ENCODE data around the gene LPGAT1.

LPGAT1 gene

DNA sequence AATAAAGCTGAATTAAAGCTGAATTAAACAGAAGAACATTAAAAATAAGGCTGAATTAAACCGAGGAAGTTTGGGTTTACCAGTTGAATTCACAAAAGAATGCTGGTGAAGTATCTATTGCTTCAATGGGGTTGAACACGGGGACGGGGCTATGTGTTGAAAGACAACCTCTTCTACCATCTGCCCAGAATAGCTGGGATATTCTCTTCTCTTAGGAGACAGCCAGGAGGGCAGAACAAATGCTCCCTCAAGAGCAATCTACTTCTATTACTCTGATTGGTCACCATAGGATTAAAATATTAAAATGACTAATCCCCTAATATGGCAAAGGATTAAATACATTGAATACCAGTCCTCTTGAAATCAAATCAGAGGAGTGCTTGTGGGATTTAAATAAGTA is 68.4 kb downstream of the LPGAT1 start:
- DNase-seq (ENCODE audit: low read depth in 2 of 2) = no peak

DNA sequence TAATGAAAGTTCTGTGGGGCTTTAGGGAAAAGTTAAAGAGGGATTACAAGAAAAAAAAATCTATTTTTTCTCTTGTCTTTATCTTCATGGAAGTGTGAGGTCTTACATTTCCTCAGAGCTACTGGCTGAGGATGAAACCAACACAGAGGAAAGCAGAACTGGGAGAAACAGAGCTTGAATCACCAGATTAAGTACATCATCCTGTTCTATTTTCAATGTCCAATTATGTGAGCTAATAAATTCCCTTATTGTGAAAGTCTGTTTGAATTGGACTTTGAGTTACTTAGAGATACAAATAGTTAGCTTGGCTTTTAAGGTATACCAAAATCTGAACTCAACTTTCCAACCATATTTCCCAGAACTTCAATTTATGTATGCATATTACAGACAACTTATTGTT is 69.2 kb downstream of the LPGAT1 start:
- no peak for DNase-seq (ENCODE audit: low read depth in 2 of 2)

DNA sequence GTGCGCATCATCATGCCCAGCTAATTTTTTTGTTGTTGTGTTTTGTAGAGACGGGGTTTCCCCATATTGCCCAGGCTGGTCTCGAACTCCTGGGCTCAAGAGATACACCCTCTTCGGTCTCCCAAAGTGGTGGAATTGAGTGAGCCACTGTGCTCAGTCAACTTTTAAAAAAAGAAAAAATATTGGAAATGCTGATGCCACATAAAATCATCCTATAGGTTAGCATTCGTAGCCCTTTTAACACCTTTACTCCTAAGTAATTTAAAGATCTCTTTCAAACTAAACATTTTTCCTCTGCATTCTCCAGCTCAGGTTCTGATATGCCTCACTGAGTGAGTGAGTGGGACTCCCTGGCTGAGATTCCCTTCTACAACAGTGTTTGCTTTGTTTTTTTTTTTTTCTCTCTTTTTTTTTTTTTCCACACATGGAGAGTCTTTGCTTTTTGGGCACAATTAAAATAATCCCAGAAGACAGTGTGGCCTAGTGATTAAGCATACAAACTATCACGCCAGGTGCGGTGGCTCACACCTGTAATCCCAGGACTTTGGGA is 74.0 kb downstream of the LPGAT1 start:
- DNase-seq (ENCODE audit: low read depth in 2 of 2) = no peak

DNA sequence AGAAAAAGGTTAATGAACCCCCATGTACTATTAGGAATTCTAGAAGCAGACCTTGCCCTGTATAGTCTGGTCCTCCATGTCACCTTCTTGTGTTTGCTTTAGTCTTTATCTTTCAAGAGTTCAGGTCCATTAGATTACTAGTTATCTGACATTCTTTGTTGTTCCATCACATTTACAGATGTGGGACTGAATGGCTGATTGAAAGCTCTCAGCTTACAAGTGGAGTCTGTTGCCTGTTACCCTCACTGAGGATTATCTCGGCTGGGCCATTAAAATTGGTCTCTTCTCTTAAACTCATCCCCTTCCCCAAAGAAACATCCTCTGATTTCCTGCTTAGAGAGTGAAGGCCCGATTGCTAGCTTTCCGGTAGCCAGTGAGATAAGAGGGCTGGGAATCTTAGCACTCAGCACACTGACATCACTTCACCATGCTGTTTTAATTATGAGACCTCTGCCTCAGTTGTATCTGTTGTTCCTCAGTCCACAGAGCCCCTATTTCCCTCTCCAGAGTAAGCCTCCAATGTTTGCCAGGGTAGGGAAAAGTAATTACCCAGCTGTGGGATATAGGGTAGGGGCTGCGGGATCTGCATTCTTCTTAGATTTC is 76.8 kb downstream of the LPGAT1 start:
- no peak for DNase-seq (ENCODE audit: low read depth in 2 of 2)

DNA sequence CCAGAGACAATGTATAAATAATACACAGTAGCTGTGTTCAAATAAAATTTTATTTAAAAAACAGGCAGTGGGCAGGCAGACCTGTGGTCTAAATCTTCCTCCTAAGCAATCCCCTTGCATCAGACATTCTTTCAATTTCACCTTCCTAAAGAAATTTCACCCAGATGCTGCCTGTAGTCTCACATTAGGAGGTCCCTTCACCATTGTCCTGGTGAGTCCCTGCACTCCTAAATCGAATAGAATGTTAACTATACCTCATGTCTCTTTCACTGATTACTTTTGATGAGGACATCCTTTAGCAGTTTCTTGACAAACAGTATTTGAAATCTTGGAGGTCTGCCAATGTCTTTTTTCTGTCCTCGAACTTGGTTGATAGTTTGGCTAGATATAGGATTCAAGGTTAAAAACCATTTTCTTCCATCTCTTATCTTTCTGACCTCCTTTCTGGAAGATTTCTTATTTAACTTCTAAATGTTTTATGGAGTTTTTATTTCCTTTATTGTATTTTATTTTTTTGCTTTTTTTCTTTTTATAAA is 77.5 kb downstream of the LPGAT1 start:
- no peak for DNase-seq (ENCODE audit: low read depth in 2 of 2)

DNA sequence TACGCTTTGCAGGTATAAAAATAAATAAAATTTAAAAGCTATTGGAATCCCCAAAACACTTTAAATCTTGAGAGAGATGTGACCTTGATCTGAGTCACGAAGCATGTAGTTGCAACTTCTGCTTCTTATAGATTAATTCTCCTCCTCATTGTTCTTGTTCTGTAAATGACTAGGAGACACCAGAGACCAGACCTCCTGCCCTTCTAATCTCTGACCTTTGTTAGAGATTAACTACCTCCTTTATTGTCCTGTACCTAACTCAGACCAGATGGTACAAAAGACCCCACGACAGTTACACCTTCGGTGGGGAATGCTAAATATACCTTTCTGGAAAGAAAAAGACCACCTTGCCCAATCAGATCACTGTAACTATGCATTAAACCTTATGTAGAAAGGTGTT is 78.2 kb downstream of the LPGAT1 start:
- no peak for DNase-seq (ENCODE audit: low read depth in 2 of 2)

DNA sequence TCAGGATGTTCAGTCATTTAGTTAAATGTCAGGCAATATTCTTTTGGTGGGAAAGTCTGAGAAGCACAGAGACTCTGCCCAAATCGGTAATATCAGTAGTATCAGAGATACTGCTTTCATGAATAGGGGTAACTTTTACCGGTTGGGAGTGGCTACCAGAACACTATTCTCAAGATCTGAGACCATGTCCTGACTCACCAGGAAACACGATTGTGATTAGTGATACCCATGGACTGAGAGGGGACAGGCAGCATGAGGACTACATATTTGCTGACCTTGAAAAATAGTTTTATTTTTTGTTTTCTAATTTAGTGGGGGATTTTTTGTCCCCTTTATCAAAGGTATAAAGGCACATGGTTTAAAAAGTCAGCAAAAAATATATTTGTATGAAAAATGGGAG is 79.1 kb downstream of the LPGAT1 start:
- no peak for DNase-seq (ENCODE audit: low read depth in 2 of 2)

DNA sequence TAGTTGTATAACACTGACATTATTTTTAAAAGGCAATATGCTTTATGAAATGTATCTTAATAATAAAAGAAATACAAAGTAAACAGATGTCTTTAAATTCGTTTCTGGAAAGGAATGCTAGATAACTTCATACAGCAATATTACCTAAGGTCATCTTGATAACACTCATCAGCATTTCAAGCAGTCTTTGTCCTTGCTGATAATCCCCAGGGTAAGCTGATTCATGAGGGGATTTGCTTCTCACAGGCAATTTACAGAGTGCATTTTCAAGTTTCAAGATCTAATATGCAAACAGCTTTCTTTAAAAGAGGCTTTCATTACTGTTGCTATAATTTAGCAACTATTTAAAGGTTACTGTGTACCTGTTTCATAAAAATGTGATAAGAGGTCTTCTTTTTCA is 80.0 kb downstream of the LPGAT1 start:
- no peak for DNase-seq (ENCODE audit: low read depth in 2 of 2)

DNA sequence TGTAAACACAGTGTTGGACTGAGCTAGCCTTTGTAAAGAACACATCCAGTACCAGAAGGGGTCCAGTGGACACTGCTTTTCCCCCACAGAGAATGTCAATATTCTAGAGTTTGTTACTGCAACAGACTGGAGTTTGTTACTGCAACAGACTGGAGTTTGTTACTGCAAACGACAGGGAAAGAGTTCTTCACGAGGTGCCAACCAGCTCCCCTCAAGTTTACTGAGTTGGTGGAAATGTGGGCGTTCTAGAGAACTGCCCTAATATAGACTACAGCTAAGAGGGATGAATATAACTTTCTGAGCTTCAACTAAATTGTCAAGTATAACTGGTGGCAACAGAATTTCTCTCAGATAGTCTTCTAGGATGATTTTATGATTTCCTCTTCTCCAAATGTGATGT is 81.3 kb downstream of the LPGAT1 start:
- DNase-seq (ENCODE audit: low read depth in 2 of 2) = no peak

DNA sequence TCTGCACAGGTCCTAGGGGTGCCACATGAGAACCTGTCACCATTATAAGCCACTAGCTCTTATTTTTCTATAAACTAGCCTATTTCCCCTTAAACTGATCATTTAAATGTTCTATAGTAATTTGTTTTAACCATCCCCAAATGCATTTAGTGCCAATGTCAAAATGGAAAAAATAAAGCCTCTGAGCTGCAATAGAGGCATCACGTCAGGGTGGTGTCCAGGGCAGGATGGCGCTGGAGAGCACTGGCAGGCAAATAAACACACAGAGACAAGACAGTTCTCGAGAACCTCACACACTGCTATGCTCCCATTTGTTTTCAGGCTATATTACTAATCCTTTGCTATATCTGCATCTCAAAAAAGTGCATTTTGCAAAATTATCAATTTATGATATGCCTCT is 81.8 kb downstream of the LPGAT1 start:
- DNase-seq (ENCODE audit: low read depth in 2 of 2) = no peak

DNA sequence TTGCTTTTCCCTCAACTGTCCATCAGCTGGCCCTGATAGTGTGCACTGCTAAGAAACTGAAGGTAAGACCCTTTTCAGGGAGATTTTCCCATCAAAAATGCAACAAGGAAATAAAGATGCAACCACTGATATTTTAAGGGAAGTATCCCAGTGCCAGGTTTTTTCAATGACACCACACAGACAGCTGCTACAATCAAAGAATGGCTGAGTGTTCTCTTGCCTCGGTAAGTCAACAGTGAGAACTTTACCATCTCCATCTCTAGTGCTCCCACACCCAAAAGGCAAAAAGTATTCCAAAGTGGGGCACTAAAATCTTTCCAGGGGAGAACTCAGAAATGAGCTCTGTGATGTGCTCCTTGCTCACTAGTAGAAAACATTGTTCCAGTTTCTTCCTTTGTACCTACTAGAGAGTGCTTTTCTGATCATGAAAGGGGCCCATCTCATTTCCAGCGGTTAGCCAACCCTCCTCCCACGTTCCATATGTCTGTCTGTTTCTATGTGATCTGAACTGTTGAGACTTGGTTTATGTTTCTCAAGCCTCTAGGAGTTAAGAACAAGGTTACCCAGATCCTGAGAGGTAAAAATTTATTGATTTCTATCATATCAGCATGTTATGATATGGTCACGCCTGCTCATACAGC is 87.6 kb downstream of the LPGAT1 start:
- DNase-seq (ENCODE audit: low read depth in 2 of 2) = no peak

DNA sequence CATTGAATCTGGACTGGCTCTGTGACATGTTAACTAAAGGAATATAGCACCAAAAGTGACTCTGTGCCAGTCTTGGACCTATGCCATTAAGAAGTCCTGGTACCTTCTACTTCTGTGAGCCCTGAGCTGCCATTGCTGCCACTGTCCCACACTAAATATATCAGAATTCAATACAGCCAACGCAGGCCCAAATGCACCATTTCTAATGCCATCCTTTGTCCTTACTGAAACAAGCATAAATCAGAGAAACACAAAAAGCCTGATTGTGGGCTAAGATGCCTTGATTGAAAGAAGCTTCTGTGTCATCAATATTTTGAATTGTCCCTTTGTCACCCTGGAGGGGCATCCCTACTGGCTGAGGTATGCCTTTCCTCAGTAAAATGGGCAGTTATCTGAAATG is 88.3 kb downstream of the LPGAT1 start:
- DNase-seq (ENCODE audit: low read depth in 2 of 2) = no peak

DNA sequence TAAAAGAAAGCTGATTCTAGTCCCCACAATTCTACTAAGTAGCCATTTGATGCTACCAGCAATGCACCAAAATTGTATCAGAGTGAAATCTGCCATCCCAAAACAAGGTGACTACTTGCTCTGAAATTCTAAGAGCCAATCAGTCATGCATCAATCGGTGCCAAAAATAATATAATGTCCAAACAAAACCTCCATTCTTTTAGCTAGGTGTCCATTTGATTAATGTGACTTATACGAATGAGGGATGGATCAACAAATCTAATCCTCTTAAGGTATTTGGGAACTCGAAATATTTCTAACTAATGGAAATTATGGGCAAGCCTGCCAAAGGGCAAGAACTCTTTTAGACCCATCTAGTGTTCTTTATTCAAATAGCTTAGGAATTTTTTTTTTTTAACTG is 88.8 kb downstream of the LPGAT1 start:
- no peak for DNase-seq (ENCODE audit: low read depth in 2 of 2)

DNA sequence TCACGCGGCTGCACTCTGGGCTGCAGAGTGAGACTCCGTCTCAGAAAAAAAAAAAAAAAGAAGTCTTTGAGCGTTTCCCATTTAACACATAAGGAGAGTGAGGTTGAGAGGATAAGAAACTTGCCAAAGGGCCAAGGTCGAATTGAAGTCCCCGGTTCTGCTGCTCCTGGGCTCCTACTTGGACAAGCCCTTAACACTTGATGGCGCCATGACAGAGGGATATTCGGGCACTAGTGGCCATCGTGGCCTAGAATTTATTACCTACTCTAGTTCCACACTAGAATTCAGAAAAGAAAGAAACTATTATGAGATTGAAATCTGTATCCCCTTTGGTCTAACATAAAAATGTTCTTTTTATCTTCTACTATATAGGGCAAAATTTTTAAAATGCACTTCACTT is 89.4 kb downstream of the LPGAT1 start:
- no peak for DNase-seq (ENCODE audit: low read depth in 2 of 2)

DNA sequence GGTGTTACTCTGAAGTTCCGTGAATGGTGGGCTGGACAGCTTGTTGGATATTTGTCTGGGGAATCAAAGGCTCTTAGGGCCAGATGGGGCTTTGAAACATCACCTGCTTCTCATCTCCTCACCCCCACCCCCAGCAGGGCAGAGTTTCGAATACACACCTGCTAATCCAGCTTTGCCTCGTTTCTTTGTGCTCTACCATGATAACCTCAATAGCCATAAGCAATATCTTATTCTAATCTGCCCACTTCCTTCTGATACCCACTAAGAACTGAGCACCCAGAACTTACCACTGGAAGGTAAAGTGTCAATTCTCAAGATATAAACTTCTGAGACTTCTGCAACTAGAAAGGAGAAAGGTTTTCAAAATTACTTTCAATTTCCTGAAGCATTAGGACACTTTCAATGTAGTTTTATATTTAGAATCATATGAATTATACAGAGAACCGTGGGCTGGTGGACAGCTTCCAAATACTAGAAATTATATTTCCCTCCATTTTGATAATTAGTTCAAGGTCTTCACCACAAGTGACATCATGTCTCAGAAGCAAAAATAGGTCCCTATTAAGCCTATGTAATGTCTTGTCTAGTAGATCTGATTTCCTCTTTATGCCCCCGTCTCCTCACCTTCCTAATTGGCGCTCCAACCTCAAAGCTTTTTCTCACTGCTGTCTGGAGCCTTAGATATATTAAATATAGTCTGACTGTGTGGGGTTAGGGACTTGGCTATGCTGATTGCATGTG is 90.7 kb downstream of the LPGAT1 start:
- no peak for DNase-seq (ENCODE audit: low read depth in 2 of 2)

DNA sequence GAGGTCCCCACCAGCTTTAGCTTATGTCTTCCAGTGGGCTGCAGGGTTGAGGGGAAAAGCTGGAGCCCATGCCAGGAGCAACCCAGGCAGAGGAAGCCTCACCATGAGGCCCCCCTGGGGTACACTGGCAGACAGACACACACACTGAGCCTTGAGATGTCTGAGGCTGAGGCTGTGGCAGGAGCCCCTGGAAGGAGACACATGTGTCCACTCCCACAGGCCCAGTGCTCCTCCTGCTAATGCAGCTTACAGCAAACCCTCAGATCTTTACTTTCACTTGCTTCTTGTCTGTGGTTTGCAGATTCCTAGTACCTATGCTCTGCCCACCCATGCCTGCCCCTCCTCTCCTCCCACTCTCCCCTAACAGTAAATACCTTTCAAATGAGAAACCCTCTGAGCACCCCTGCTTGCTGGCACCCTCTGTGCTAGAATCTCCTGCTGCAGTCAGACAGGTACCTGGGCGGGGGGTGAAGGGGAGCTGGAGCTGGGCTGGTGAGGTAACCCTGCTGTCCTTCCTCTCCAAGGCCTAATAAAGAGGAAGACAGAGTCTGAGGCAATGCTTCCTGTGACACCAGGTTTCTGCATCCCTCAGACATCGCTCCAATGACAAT is 91.8 kb downstream of the LPGAT1 start:
- no peak for DNase-seq (ENCODE audit: low read depth in 2 of 2)

DNA sequence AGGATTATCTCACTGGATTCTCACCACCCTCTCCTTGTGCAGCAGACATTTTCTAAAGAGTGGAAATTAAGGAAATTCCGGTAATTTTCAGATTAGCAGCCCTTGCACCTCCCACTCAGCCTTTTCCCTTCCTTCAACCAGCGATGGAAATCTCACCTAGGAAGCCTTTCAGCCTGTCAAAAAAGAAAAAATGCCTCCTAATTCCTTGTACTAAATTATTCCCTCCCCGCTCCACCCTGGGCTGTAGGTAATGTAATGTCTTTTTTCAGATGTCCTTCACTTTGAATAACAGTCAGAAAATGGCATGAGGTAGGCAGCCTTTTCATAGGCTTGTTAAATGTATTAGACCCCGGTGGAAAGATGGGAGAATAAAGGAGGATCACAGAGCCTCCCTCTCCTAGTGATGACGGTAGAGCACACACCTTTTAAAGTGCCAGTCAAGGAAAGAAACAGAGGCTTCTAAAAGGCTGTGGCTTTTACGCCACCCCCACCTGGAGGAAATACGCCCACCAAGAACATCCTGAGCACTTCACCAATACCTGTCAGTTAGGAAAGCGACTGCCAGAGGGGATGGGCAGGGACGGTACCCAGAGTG is 92.4 kb downstream of the LPGAT1 start:
- no peak for DNase-seq (ENCODE audit: low read depth in 2 of 2)

DNA sequence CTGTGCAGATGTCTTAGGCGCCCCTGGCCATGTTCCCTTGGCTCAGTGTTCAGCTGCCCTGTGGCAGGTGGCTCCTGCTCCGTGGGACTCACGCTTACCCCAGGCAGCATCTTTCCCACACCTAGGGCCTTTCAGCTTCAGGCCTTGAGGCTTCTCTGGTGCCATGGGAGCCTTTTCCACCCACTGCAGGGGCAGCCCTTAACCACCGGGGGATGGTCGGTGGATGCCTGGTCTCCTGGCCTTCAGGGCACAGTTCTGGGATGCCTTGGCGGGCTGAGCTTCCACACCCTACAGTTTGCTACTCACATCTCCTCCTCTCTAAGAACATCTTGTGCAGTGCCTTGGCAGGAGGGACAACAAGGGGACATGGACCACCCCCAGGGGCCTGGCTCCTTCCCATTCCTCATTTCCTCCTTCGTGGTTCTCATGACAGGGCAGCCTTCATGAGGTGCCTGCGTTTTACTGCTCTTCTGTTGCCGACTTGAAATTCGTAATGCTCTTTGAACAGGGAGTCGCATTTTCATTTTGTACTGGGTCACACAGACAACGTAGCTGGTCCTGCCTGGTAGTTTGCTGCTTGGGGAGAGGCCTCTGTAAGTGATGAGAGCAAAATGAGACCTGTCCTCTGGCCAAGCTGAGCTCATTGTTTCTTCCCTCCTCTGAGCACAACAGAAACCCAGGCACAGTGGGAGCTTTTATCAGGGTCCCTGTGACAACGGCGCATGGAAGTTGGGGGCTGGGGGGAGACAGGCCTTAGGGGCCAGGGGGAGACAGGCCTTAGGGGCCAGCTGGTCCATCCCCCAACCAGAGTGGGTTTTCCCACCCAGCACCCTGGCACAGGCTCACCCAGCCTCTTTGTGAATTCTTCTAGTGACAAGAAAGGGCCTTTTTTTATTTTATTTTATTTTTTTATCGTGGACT is 93.2 kb downstream of the LPGAT1 start:
- no peak for DNase-seq (ENCODE audit: low read depth in 2 of 2)

DNA sequence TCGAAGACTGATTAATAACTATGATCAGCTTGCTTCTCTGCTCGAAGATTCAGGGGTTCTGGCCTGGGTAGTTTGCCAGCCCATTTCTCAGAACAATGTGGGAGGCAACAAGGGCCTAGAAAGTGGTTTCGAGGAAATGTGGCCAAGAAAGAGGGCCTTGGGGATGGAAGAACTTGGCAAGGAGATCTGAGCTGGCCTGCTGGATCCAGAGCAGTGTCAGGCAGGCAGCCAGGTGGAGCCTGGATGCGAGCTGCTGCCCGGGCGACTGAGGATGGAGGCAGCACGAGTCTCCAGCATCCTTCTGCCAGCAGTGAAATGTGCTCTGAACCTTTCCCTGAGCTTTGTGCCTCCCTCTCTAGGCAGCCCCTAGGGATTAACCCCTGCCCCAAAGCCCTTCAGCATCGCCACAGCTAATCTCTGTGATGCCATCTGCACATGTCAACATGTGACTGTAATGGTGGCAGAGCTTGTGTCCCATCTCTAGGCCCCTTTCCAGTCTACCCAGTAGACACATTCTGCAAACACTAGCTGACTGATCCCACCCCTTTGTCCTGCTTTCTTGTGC is 94.1 kb downstream of the LPGAT1 start:
- DNase-seq (ENCODE audit: low read depth in 2 of 2) = no peak
